ENCODE measurements around the gene SP140. TPM values are rescaled to one million over a fixed set of nuclear protein-coding genes. Genes with fewer than 3 reads are reported as not detected.

The SP140 gene
- total and polyA plus RNA-seq, 2 of the 8 experiments (the other 6 are each of a cell fraction or from before 2014, with no cell fraction given): 0.23 to 1.3 TPM

DNA sequence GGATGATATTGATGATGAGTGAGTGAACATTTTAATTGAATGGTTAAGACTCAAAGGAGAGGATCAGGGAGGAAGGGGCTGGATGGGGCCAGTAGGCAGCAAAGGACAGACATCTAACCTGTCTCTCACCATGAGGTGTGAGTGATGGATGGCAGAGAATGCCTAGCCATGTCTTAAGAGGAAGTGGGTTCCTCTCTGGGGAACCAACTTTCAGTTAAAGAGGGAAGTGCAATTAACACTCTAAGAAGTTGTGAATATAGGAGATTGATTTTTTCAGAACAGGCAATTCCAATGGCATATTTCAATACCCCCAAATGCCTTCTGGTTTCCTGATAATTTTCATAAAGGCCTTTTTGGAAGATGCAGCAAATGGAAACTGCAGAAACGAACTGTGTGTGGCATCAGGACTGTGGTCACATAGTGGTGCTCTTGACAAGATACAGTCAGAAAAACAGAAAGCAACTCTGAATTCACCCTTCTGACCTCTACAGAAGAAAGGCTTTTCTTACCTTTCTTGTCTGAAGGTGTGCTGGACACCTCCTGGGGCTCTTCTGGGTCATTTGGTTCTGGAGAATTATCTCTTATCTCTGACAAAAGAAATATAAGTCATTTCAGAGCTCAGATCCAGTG is 16.0 kb upstream of the SP140 start:
- H2BK12ac ChIP-seq (ENCODE audit: low read depth, low read length): no peak overlapping the region
- FAIRE-seq (no peak), DNase-seq (ENCODE audit: low read depth in 1 of 2, low spot score in 2 of 2) (no peak)
- H3K4me2 ChIP-seq (ENCODE audit: insufficient read depth in 1 of 2, low read depth in 2 of 2, low read length in 2 of 2): no peak overlapping the region
- no peaks in the 10 kb centered on the region for H3K9me3 ChIP-seq (ENCODE audit: insufficient read depth in 2 of 2, low read depth in 1 of 2, low read length in 1 of 2)
- no peak overlapping the region for H3K56ac ChIP-seq (replicated peaks; ENCODE audit: insufficient read length, low read depth, low read length)
- no peak overlapping the region for H2BK5ac ChIP-seq (ENCODE audit: low read depth, low read length)
- no peak overlapping the region for H3K9ac ChIP-seq (replicated peaks in 1 of 4; ENCODE audit: extremely low read depth in 1 of 4, low read depth in 3 of 4, low read length in 3 of 4)
- ChIA-PET POLR2A (ENCODE audit: partially characterized antibody) (no interaction called here), CTCF (ENCODE audit: partially characterized antibody) (interaction anchor here (0.8 kb wide), 1 partner anchor 143 kb away, joined by 3 read pairs; no protein-coding TSS in a partner anchor)
- no peak overlapping the region for H3K14ac ChIP-seq (ENCODE audit: insufficient read length)
- H3K23me2 ChIP-seq (ENCODE audit: low read depth, low read length): no peaks in the 10 kb centered on the region
- no peak for TF ChIP-seq SIX5 (IDR thresholded peaks at IDR 0.05; ENCODE audit: low read depth, low read length)
- no peak for TF ChIP-seq USF2 (IDR thresholded peaks at IDR 0.05; ENCODE audit: low read length)
- TF ChIP-seq RXRA (IDR thresholded peaks at IDR 0.05; ENCODE audit: insufficient read depth, low read depth, low read length): no peak
- no peak for TF ChIP-seq GTF2F1 (IDR thresholded peaks at IDR 0.05; ENCODE audit: borderline replicate concordance, low read depth, low read length)
- 88% methylated on average over 1 of the region's 1 CpG; no CpG with 5 or more reads in 1 of the 2 experiments for WGBS, 2 experiments (ENCODE audit: extremely low coverage in 1 of 2, insufficient coverage in 1 of 2, insufficient read length in 1 of 2, insufficient replicate concordance in 2 of 2, low coverage in 1 of 2, low lambda C conversion rate in 2 of 2, missing lambda C conversion rate in 1 of 2)
- peaks cover 0 to 2% of the 10 kb centered on the region in 2 experiments for H4K20me1 ChIP-seq (replicated peaks in 1 of 2; ENCODE audit: control insufficient read depth in 1 of 2, insufficient read depth in 2 of 2, low read length in 2 of 2)
- no peak overlapping the region for H4K8ac ChIP-seq (ENCODE audit: extremely low read depth, insufficient read depth, low read length)
- H4K91ac ChIP-seq (replicated peaks; ENCODE audit: insufficient read length, low read length): no peak overlapping the region
- no peaks in the 10 kb centered on the region for H3K4me1 ChIP-seq (replicated peaks in 1 of 4; ENCODE audit: control insufficient read depth in 3 of 4, insufficient read depth in 4 of 4, low read length in 3 of 4)
- no peak overlapping the region for H2BK20ac ChIP-seq (ENCODE audit: low read length)
- H3K79me1 ChIP-seq (ENCODE audit: low read depth, low read length): no peaks in the 10 kb centered on the region
- no peak overlapping the region for H2AK5ac ChIP-seq (ENCODE audit: low read depth, low read length)
- no peak overlapping the region for H3K18ac ChIP-seq (ENCODE audit: extremely low read depth, low read length)
- H3K4me3 ChIP-seq (ENCODE audit: extremely low read depth in 1 of 4, insufficient read depth in 2 of 4, low read depth in 3 of 4, low read length in 4 of 4): no peak overlapping the region
- no peaks in the 10 kb centered on the region for H3K36me3 ChIP-seq (ENCODE audit: control insufficient read depth in 2 of 4, insufficient read depth in 4 of 4, low read length in 3 of 4)
- no peak overlapping the region for H3K27ac ChIP-seq (ENCODE audit: low read depth, low read length)
- no peak overlapping the region for H3K23ac ChIP-seq (ENCODE audit: insufficient read length)
- H3K79me2 ChIP-seq (ENCODE audit: control insufficient read depth in 1 of 2, insufficient read depth in 2 of 2, low read length in 2 of 2): no peaks in the 10 kb centered on the region
- H2BK120ac ChIP-seq (replicated peaks; ENCODE audit: low read depth, low read length): no peak overlapping the region
- no peak overlapping the region for H2BK15ac ChIP-seq (ENCODE audit: low read length)
- no peak overlapping the region for H2AFZ ChIP-seq (ENCODE audit: low read length)
- H3K4ac ChIP-seq (replicated peaks; ENCODE audit: insufficient read length, low read depth, low read length): no peak overlapping the region
- H3K27me3 ChIP-seq (replicated peaks in 1 of 4; ENCODE audit: control insufficient read depth in 3 of 4, extremely low read depth in 1 of 4, insufficient read depth in 3 of 4, low read length in 3 of 4): no peaks in the 10 kb centered on the region
- H4K5ac ChIP-seq (ENCODE audit: insufficient read length, low read depth, low read length): no peak overlapping the region
